Mucosa of descending colon (tissue), 3 donors: ENCODE data around the gene PPP3CA. TPM values are rescaled to one million over a fixed set of nuclear protein-coding genes. Genes with fewer than 3 reads are reported as not detected.

ENCODE experiments used
- ATAC-seq: fragments of 200-7000 bp; cut with Tn5 transposase; one replicate; pipeline ENCODE4 v1.9.1; 2020; ENCODE audit warnings: mild to moderate bottlenecking, moderate library complexity
- DNase-seq, 3 donors: peaks; one replicate each; pipeline ENCODE4 v3.0.0-alpha.2; 2020
- H3K36me3 ChIP-seq: fragments of 200-600 bp; one replicate; pipeline ENCODE4 v1.8.0; 2021; ENCODE audit warnings: low read depth, mild to moderate bottlenecking
- H3K4me1 ChIP-seq: fragments of 200-600 bp; one replicate; pipeline ENCODE4 v1.8.0; 2021; ENCODE audit warnings: low read depth, mild to moderate bottlenecking
- H3K4me3 ChIP-seq: fragments of 200-600 bp; one replicate; pipeline ENCODE4 v1.8.0; 2021; ENCODE audit warnings: mild to moderate bottlenecking
- H3K9me3 ChIP-seq: fragments of 200-600 bp; one replicate; pipeline ENCODE4 v1.8.0; 2021; ENCODE audit warnings: mild to moderate bottlenecking
- intact Hi-C, 2 donors: fragments of 100-400 bp; cut with DNase I in 1 of 2; cut with micrococcal nuclease in 1 of 2; formaldehyde crosslinking; loops; one replicate each; pipeline versions ENCODE4 v1.11.0 to v1.11.1; 2022; cut with DNase I, micrococcal nuclease
- total RNA-seq, 3 donors: library from RNA; stranded (reverse); fragmentation: NEBNext Ultra II Directional in 2 of 3; extraction: Animal tissue kit (Norgen Biotek cat#: 25700) in 2 of 3; gene quantifications; one replicate each; pipeline versions ENCODE4 v1.2.1 to v1.2.4, GENCODE V29; 2021 to 2023
- TF ChIP-seq, protein P1 (sequence below): fragments of 200-600 bp; IDR thresholded peaks from one replicate; pipeline ENCODE4 v1.8.0; 2022; ENCODE audit warnings: antibody characterized with exemption, mild to moderate bottlenecking
- donor health status: DM: no; HTN: no; CAD: no; lungs with moderate emphysema.
- donor health status: DM: no; HTN: no; CAD: no.
- donor health status: DM: no; HTN: yes; CAD: no.

PPP3CA gene
- total RNA-seq, 3 donors from 2014 or later, result 38.3 to 47.6 (median 40.4) TPM

DNA sequence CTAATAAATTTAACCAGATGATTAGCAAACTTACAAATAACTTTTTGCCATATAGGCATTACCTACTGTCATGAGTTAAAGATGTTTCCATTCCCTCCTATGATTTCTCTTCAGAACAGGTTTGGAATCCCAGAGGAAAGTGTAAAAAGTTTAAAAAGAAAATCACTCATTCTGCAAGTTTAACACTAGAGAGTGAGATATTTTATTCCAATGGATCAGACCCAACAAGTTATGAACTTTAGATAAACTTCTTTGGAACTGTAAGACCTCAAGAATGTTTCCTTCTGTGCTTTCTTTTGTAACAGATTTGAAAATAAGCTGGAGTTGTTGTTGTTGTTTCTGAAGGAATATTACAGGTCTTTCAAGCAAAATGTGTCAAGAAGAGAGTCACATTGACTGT is 51.6 kb downstream of the PPP3CA start:
- Histone ChIP-seq H3K4me3 (no peak overlapping the region), H3K9me3 (no peaks in the 10 kb centered on the region), H3K36me3 (no peaks in the 10 kb centered on the region), H3K4me1 (no peaks in the 10 kb centered on the region)
- intact Hi-C loops, result no loop called here
- no peak for ATAC-seq
- no peak for DNase-seq
- TF ChIP-seq, protein P1, sequence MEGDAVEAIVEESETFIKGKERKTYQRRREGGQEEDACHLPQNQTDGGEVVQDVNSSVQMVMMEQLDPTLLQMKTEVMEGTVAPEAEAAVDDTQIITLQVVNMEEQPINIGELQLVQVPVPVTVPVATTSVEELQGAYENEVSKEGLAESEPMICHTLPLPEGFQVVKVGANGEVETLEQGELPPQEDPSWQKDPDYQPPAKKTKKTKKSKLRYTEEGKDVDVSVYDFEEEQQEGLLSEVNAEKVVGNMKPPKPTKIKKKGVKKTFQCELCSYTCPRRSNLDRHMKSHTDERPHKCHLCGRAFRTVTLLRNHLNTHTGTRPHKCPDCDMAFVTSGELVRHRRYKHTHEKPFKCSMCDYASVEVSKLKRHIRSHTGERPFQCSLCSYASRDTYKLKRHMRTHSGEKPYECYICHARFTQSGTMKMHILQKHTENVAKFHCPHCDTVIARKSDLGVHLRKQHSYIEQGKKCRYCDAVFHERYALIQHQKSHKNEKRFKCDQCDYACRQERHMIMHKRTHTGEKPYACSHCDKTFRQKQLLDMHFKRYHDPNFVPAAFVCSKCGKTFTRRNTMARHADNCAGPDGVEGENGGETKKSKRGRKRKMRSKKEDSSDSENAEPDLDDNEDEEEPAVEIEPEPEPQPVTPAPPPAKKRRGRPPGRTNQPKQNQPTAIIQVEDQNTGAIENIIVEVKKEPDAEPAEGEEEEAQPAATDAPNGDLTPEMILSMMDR, result no peak

DNA sequence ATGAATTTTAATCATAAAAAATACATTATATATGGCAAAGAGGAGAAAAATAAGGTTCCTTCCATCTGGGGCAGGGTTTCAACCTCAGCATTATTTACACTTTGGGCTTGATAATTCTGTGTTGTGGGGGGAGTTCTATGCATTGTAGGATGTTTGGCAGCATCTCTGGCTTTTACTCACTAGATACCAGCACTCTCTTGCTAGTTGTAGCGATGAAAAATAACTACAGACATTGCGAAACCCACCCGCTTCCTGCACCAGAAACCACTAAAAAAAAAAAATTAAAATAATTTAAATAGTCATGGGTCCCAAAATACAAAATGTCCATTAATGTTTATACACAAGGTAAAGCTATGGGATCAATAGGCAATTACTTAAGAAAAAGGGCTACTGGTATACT is 52.7 kb downstream of the PPP3CA start:
- ATAC-seq, result no peak
- Histone ChIP-seq H3K9me3 (no peaks in the 10 kb centered on the region), H3K36me3 (no peaks in the 10 kb centered on the region), H3K4me1 (no peaks in the 10 kb centered on the region), H3K4me3 (no peak overlapping the region)
- intact Hi-C loops, result no loop called here
- TF ChIP-seq, protein P1, result no peak
- no peak for DNase-seq

DNA sequence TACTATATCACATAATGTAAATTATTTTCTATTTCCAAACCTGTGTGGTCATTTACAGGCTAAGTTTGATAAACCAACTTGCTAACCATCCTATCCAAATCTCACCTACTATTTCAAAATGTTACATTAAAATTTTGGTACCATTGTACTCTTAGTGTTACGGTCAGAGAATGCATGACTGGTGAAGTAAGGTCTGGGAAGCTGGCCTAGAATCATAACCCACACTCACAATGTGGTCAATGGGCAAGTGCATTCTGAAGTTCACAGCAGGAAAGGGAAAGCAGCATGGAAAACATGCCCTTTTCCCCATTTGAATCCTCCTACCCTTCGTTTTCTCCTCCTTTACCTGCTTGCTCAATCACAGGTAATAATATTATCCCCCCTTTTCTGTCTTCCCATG is 54.4 kb downstream of the PPP3CA start:
- DNase-seq, result no peak
- intact Hi-C loops, result no loop called here

DNA sequence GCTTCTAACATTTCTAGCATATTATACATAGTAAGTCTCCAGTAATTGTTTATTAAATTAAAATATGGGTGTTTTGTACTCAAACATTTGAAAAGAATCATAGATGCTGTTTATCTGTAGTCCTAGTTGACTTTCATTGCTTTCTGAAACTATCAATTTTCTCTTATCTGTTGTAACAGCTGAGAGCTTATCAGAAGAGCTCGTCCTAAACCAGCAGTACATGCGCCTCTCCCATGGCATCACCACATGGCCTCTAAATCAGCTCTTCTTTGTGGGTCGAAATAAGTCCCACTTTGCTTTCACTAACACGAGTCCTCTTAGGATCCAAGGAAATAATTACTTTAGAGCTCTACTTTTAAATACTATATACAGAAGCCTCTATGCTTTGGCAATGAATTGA is 55.1 kb downstream of the PPP3CA start:
- H3K36me3 ChIP-seq, result no peaks in the 10 kb centered on the region
- intact Hi-C loops, result no loop called here
- ATAC-seq, result no peak
- no peaks in the 10 kb centered on the region for H3K9me3 ChIP-seq
- DNase-seq, result no peak
- peaks cover 2% of the 10 kb centered on the region for H3K4me1 ChIP-seq
- H3K4me3 ChIP-seq, result no peak overlapping the region
- TF ChIP-seq, protein P1, result no peak

More for the DNA sequence above, 54.4 kb downstream of the PPP3CA start:
- ATAC-seq, result no peak
- H3K4me1 ChIP-seq, result no peaks in the 10 kb centered on the region
- TF ChIP-seq, protein P1, result no peak
- H3K9me3 ChIP-seq, result no peaks in the 10 kb centered on the region
- H3K36me3 ChIP-seq, result no peaks in the 10 kb centered on the region
- H3K4me3 ChIP-seq, result no peak overlapping the region

DNA sequence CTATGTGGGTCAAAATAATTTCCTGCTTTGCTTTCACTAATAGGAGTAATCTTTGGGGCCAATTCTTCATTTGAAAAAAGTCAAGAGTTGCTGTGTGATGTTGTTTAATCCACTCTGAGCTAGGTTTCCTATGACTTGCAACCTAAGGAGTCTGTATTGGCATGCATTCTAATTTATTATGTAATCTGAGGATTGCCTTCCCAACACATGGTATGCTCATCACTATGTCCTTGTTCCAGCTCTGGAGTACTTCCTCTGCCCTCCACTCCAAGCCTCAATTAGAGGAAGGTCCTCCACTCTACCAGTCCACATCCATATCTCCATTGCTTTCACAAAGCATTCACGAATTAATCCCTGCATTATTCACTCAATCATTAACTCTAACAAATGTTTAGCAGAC is 56.1 kb downstream of the PPP3CA start:
- H3K9me3 ChIP-seq, result no peaks in the 10 kb centered on the region
- no peaks in the 10 kb centered on the region for H3K36me3 ChIP-seq
- H3K4me1 ChIP-seq, result peaks cover 2% of the 10 kb centered on the region
- TF ChIP-seq, protein P1, result no peak
- H3K4me3 ChIP-seq, result no peak overlapping the region
- intact Hi-C loops, result no loop called here
- DNase-seq (no peak), ATAC-seq (no peak)

DNA sequence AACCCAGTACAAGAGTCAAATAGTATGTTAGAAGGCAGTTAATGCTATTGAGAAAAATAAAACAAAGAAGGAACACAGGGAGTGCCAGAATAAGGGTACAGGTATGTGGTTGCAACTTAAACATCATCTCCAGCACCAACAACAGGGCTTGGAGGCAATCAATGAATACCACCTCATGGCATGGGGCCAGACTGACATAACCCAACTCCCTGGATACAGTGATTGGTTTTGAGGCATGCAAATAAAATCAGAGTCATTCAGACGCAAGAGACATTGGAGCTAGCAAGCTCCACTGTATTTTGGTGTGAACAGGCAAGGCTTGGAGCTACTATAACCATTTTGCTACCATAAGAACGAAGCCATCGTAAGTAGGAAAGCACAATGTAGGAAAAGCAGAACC is 56.7 kb downstream of the PPP3CA start:
- intact Hi-C loops, result no loop called here
- Histone ChIP-seq H3K4me3 (no peak overlapping the region), H3K36me3 (no peaks in the 10 kb centered on the region), H3K9me3 (no peaks in the 10 kb centered on the region), H3K4me1 (peaks cover 2% of the 10 kb centered on the region)
- no peak for DNase-seq
- TF ChIP-seq, protein P1, result no peak
- ATAC-seq, result no peak
